NCI-H2029 (cell line): ENCODE measurements around the gene TMEM150A.
A peak's percentile ranks its signal among the peaks of the same experiment; 100 is the strongest.
"Not testable (repeated sequence)": the region's sequence is repeated elsewhere in the genome, so short reads cannot be mapped to it uniquely, and the experiment has no call there.

Source experiments
- DNase-seq: peaks from one replicate; lab custom pipeline; 2025; lab: John Stamatoyannopoulos, UW

TMEM150A gene, protein sequence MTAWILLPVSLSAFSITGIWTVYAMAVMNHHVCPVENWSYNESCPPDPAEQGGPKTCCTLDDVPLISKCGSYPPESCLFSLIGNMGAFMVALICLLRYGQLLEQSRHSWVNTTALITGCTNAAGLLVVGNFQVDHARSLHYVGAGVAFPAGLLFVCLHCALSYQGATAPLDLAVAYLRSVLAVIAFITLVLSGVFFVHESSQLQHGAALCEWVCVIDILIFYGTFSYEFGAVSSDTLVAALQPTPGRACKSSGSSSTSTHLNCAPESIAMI

DNA sequence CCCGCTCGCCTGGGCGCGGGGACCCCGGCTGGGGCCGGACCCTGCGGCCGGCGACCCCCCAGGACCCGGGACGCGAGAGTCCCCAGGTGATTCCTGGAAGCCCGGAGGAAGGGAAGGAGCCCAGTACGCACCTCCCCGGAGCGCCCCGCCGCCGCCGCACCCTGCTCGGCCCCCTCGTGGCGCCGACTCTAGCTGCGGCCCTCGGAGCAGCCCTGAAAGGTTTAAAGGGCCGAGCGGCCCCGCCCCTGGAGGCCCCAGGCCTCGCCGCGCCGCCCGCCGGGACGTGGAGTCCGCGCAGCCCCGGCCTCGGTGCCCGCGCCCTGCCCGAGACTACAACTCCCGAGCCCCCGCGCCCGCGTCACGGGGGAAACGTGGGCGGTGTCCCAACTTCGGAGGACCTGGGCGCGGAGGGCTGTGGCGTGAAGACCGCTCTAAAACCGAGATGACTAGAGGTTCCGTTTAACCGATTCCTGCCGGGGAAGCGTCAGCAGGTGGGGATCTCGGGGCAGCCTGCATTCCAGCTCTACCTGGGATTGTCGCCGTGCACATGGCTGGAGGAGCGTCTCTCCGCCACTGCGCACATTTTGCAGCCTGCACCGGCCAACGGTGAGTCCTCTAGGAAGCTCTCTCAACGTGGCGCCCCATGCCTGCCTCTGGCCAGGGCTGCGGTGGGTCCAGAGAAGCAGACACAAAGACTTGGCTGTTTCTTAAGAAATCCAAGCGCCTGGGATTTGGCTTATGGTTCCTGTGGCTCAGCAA is at the start of gene TMEM150A:
Gene TMEM150A, minus strand, starts transcription at position 223 of the 759 bp plus-strand sequence. CDS start 750 bp downstream, outside the sequence.
- peak; percentile 57 for DNase-seq

DNA sequence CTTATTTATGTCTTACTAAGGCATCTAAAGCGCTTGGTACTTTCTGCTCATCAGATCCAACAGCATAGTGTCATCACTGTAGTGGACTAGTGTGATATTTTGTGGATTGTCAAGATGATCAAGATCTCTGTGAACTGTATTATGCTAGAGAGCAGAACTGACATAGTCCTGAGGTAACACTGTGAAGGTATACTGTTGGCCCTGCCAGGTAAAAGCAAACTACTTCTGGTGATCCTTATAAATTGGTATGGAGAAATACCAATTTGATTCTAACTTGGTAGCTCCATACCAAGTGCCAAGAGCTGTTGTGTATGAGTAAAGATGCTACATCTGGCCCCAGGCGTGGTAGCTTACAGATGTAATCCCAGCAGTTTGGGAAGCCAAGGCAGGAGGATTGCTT is 49.6 kb upstream of the TMEM150A start:
- DNase-seq, result no peak

DNA sequence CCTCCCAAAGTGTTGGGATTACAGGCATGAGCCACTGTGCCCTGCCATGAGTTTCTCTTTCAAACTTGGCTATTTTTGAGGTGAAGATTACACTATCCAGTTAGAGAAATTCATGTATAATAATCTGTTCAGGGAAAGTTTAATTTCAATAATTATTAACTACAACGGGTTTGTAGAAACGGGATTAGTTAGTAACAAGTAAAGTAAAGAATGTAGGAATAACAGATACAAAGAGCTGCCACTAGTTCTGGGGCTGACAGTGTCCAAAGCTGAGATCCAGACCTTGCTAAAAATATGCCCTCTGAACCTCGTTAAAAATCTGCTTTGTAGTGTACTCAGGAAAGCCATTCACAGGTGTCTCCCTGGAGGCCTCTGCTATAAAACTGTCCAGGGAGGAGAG is 48.6 kb upstream of the TMEM150A start:
- no peak for DNase-seq

DNA sequence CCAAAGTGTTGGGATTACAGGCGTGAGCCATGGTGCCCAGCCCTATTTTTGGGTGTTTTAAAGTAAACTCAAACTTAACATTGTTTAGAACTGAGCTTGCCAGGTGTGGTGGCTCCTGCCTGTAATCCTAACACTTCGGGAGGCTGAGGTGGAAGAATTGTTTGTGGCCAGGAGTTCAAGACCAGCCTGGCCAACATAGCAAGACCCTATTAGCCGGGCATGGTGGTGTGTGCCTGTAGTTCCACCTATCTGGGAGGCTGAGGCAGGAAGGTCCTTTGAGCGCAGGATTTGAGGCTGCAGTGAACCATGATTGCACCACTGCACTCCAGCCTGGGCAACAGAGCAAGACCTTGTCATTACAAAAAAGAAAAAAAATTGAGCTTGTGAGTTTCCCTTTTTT is 48.0 kb upstream of the TMEM150A start:
- DNase-seq, result no peak

DNA sequence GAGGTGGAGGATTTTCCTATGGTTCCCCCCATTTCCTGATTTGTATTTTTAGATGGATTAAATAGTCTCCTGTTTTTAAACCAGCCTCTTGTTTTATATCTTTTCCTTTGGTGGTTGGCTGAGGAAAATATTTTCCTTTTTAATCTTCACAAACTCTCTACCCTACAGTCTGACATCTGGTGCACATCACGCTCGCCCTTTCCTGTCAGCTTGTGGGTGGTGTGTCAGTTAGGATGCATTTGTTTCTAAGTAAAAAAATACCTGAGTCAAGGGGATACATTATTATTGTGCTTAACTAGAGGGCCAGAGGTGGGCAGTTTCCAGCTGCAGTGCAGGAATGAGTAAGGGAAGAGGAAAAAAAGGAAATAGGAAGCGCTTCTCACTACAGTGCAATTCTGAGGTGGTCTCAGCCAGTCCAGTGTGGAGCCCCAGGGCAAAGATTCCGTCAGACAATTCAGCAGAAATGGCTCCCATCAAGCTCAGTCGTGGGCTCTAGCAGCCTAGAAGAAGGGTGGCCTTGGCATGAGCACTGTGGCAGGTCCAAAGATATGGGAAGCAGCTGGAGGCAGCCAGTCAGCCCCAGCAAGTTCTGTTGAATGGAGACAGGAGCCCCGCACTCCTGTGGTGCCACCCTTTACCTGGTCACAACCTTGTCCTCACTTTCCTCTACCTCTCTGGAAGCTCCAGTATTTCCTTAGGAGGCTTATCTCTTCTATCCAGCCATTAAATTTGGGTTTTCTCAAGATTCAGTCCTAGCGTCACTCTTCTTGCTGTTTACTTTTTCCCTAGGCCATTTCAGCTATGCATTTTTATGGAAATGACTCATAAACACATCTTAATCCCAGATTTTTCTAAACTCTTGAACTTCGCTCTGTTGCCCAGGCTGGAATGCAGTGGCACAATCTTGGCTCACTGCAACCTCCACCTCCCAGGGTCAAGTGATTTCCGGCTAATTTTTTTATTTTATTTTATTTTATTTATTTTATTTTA is 47.0 kb upstream of the TMEM150A start:
- no peak for DNase-seq

DNA sequence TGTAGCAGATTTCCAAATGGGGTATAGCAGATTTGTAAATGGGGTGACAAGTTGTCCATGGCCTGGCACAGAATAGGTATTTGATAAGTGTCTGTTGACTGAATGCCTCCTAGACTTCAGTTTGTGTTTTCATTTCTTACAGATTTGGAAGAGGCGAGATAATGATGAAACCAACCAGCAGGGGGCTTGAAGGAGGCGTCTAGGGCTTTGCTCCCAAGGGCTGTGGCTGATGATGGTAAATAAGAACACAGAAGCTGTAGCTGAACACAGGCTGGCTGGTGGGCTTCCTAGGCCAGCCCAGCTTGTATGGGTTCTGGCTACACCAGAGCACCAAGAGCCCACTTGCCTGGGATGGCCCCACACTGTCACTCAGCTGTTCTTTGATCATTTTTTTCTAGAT is 46.1 kb upstream of the TMEM150A start:
- no peak for DNase-seq

DNA sequence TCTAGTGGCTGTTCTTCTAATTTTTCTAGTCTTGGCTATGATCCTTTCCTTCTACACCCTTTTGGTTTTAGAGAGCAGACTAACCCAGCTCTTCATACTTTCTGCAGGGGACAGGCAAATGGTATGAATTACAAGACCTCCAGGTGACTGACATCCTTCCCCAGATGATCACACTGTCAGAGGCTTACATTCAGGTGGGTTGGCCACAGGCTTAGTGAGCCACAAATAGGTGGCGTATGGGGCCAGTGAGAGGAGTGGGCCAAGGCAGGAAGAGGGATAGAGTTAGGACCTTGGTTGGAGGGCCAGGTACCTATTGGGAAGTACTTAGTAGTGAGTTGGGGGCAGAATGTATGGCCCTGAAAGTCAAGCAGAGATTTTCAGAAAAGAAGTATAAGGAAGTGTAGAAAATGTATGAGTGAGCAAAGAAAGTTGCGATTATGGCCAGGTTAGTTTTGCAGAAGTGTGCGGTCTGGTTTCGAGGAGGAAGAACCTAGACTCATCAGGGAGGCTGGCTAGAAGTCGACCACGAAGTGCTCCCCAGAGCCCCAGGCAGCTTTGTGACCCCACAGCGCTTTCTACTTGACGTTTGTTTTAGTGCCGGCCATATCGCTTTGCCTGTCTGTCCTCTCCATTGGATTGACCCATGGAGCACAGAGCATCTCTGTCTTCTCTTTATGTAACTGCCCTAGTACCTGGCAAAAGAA is 45.5 kb upstream of the TMEM150A start:
- DNase-seq, result no peak

DNA sequence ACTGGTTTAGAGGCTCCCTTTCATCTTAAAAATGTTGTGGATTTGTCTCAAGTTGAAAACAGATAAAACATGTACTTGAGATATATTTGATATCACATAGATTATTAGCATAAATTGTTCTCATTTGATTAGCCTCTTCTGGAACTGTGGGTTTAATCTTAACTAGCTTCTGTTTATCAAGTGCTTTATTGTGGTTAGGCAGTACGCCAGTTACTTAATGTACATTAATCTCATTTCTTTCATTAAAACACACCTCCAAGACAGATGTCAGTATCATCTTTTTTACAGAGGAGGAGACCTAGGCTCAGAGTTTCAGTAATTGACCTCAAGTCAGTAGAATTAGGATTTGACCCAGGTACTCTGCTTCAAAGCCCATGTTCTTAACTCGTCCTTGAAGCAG is 43.7 kb upstream of the TMEM150A start:
- DNase-seq, result no peak

DNA sequence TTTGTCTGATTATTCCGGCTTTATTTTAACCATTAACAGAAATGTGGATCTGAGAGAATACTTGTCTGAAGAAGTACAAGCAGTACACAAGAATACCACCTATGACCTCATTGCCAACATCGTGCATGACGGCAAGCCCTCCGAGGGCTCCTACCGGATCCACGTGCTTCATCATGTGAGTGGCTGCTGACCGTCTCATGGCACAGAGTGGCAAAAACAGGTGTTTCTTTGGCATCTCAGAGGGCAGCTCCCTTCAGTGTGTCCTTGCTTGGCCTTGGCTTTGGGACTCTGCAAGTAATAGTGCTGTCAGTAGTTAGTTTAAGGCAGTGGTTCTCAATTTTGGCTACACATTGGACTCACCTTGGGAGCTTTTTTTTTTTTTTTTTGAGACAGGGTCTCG is 42.4 kb upstream of the TMEM150A start:
- DNase-seq, result no peak

DNA sequence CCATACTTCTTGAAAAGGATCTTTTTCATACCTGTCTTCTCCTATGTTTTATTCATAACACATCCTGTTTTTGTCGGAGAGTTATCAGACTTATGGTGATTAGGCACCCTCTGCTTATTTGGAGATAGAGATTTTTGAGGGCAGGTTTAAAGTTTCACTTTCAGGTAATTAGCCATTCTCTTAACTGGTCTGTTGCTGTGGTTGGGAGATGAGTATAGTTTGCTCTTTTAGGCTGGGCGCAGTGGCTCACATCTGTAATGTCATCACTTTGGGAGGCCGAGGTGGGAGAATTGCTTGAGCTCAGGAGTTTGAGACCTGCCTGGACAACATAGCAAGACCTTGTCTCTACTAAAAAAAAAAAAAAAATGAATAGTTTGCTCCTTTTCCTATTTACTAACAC is 40.2 kb upstream of the TMEM150A start:
- DNase-seq, result no peak

DNA sequence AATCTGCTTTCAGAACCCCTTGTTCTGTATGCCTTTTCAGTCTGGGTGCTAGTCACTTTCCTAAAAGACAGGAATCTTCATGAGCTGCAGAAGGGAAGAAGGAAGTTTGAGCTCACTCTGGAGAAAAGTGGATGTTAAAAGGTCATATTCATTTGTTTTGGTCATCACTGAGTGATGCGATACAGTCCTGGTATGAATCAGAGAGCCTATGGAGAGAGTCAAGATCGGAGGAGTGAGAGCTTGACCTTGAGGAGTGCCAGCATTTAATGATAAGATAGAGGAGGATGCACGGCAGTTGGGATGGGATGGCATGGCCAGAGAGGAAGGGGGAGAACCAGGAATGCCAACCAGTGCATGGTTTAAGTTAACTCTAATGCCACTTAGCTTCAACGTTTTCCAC is 33.1 kb upstream of the TMEM150A start:
- no peak for DNase-seq

DNA sequence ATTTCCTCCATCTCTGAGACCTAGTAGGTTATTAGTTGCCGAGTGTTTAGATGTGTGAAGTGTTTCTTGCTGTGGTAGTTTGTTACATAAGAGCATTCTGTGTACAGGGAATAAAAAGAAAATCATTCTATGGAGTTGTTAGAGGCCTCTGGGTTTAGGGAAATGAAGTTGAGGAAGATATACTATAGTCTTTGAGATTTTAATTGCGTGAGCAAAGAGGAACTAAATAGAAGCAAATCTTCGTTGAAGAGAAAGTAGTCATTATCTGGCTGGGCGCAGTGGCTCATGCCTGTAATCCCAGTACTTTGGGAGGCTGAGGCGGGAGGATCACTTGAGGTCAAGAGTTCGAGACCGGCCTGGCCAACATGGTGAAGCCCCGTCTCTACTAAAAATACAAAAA is 32.5 kb upstream of the TMEM150A start:
- no peak for DNase-seq

DNA sequence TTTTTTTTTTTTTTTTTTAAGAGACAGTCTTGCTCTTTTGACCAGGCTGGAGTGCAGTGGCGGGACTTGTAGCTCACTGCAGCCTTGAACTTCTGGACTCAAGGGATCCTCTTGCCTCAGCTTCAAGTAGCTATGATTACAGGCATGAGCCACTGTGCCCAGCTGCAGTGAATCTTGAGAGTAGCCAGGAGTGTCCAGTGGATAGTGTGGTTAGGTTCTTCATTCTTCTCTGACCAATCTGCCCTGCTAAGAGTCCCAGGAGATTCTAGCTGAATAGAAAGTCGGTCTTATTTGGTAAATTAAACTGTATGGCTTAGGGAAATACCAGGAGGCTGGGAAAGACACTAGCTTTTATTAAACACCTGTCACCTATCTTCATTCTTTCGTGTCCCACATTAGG is 28.8 kb upstream of the TMEM150A start:
- DNase-seq, result no peak

DNA sequence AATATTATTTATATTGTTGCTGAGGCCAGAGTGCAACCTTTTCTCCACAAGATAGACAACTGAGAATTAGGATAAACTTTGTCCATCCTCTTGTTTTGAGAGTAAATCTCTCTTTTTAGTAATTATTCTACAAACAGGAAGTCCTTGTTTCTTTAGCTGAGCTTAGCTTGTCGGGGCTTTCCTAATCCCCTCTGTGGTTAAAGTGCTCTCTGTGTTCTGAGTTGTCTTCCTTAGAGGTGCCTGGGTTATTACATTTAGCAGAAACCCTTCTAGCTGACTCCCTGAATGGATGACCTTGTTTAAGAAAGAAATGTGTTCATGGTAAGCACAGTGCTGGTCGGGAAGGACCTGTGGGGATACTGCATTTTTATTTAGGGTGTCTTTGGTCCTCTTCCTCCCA is 26.2 kb upstream of the TMEM150A start:
- DNase-seq, result no peak

DNA sequence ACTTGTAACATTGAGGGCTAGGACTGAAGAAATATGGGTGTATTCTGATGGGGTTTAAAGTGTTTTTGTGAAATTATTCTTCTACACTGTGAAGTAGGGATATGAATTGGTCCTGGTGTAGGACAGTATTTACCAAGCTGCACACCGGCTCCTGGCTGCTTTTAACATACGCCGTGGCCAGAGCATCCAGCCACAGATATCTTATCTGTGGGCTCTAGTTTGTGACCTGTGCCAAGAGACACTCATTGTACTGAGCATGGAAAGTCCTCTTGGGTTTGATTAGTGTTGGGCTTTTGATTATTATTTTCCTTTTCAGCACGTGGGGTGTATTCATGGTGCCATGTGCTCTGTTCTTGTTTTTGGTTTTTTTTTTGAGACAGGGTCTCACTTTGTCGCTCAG is 21.5 kb upstream of the TMEM150A start:
- DNase-seq, result no peak

DNA sequence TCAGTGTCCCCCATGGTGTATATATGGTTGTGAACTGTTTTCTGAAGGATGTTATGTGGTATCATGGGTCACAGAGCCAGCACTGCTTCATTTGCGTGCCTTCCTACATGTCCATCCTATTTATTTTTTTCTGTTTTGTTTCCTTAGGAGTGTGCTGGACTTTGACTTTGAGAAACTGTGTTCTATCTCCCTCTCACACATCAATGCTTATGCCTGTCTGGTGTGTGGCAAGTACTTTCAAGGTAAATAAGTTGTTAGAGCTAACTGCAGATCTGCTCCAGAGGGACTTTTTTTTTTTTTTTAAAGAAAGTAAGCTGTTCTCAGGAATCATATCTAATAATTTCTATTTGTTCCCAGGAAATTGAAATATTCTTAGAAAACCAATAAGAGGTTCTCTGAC is 18.8 kb upstream of the TMEM150A start:
- no peak for DNase-seq

DNA sequence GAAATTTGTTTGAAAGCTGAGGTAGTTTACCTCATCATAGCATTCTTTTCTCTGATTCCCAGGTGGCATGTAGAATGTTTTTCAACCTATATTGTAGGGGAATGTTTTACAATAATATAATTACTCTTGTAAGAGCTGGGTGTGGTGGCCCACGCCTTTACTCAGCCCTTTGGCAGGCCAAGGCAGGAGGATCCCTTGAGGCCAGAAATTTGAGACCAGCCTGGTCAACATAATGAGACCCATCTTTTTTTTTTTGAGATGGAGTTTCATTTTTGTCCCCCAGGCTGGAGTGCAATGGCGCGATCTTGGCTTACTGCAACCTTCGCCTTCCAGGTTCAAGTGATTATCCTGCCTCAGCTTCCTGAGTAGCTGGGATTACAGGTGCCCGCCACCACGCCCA is 17.1 kb upstream of the TMEM150A start:
- no peak for DNase-seq

DNA sequence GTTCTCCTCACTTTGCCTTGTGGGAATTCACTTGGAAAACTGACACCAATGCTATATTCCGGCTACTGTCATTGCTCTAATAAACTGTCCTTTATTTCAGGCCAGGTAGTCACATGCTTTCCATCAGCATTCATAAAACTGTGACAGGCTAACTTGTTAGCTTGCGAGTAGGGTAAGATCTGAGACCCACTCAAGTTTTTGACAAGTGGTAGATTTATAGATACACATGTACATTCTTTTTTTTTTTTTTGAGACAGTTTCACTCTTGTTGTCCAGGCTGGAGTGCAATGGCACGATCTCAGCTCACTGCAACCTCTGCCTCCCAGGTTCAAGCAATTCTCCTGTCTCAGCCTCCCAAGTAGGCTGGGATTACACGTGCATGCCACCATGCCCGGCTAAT is 15.2 kb upstream of the TMEM150A start:
- DNase-seq, result not testable (repeated sequence)

DNA sequence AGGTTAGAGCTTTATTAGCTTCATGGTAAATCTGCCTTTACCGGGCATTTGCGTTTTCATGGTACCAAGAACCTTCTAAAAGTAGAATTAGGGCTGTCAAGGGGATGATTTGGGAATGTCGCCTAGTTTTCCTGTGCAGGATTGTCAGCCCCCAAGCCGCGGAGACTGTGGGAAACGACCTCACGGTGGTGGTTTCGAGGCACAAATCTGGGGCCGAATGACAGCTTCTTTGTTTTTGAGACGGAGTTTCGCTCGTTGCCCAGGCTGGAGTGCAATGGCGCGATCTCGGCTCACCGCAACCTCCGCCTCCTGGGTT is 12.9 kb upstream of the TMEM150A start:
- DNase-seq, result no peak

DNA sequence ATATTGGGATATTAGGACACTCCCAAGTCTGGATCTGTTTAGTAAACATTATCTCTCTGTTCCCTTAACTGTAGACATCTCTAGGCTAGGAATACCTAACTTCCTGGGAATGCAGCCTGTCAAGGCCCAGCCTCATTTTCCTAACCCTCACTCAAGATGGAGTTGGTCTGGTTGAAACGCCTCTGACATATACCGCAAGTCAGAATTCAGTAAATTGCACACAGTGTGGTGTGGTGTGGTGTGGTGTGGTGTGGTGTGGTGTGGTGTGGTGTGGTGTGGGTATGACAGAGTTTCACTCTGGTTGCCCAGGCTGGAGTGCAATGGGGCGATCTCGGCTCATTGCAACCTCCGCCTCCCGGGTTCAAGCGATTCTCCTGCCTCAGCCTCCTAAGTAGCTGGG is 12.3 kb upstream of the TMEM150A start:
- DNase-seq, result not testable (repeated sequence)

DNA sequence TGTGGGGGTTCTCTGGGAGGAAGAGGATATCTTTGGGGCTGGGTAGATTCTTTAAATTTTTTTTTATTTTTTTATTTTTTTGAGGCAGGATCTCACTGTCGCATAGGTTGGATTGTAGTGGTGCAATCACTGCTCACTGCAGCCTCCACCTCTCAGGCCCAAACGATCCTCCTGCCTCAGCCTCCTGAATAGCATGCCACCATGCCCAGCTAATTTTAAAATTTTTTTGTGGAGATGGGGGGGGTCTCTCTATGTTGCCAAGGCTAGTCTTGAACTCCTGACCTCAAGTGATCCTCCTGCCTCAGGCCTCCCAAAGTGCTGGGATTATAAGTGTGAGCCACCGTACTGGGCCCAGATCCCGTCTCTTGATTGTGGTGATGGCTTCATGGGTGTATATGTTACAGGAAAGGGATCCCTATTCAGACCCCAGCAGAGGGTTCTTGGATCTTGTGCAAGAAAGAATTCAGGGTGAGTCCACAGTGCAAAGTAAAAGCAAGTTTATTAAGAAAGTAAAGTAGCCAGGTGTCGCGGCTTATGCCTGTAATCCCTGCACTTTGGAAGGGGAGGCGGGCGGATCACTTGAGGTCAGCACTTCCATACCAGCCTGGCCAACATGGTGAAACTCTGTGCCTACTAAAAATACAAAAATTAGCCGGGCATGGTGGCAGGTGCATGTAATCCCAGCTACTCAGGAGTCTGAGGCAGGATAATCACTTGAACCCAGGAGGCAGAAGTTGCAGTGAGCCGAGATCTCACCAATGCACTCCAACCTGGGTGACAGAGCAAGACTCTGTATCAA is 11.4 kb upstream of the TMEM150A start:
- DNase-seq, result no peak
